Activated CD4-positive, CD25-positive, alpha-beta regulatory T cell treated with anti-CD3 and anti-CD28 coated beads, Interleukin-2, amount 50 U/mL, for 16 hours (primary cell): ENCODE measurements around the gene HINT1.
"Not testable (repeated sequence)": the region's sequence is repeated elsewhere in the genome, so short reads cannot be mapped to it uniquely, and the experiment has no call there.

Experiments
- DNase-seq: peaks from one replicate; pipeline ENCODE4 v3.0.0-alpha.2; 2020; ENCODE audit warnings: low read depth, low spot score

The HINT1 gene

DNA sequence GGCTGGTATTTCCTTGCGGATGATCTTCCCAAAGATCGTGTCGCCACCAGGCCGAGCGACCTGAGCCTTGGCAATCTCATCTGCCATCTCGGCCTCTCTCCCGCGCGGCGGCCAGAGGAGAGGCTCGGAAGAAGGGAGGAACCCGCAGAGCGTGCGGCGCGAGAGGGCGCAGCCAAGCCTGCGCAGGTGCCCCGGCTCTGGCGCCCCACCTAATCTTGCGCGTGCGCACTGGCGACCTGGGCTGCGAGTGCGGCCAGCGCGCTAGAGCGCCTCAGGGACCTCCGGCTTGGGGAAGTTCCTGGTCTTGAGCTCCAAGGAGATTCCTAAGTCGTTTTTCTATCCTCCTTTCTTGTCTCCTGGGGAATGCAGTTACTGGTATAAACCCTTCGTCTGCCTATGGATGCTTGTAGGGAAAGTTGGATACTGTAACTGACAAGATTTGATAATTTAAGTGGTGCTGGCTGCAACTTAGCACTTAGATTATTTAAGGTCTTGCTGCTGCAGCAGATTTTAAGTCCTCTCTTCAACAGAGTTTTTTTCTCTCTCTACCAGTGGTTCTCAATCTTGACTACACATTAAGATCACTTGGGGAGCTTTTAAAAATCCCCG lies at the start of gene HINT1:
TSS of gene HINT1 (minus strand) at position 138 of the 609 bp plus-strand sequence. CDS start at position 87, 51 bp downstream.
- peak; percentile 86 for DNase-seq

DNA sequence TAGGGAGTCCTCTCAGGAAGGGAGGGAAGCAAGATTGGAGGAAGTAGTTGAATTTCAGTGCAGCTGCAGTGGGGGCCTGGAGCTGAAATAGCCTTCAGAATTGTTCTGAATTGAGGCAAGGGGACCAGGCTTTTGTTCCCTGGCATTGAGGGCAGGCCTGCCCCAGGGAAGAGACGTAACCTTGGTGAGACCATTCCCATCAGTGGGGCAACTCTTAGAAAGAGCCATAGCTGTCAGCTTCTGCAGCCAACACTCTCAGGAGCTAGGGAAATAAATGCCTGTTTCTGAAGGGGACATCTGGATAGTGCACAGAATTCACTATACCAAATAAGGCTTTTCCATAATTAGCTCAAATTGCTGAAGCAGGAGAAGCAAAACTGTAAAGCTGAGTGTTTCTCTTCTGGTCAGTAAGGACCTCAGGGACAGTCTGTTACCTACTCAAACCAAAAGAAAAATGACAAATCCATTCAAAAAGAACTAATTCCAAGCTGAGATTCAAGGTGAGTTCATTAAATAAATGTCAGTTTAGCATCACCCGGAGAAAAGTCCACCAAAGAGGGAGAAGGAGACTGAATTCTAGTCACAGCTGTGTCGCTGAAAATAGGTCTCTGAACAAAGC lies 49.7 kb upstream of the HINT1 start:
- no peak for DNase-seq

DNA sequence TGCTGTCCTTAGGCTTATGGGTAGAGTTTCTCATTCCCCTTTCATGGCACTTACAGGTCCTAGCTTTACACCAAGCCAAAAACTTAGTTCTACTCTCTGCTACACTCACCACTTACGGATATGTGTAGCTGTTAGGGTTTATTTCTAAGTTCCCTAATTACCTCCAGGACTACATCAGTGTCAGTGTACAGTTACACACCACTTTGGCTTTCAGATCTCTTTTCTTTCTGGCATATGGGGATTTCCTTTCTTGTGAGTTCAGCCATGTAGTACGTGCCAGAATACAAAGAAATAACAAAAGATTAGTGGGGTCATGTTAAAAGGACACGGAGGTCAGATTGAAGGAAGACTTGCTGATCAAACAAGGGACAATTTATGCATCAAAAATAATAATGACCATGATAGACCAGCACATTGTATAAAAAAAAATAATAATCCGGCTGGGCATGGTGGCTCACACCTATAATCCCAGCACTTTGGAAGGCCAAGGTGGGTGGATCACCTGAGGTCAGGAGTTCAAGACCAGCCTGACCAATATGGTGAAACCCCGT lies 47.5 kb upstream of the HINT1 start:
- no peak for DNase-seq

DNA sequence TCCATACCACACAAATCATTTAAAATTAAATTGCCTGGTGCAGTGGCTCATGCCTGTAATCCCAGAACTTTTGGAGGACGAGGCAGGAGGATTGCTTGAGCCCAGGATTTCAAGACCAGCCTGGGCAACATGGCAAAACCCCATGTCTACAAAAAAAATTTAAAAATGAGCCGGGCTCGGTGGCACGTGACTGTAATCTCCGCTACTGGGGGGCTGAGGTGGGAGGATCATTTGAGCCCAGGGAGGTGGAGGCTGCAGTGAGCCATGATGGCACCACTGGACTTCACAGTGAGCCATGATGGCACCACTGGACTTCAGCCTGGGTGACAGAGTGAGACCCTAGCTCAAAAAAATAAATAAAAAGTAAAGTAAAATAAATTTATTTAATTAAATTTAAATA lies 46.6 kb upstream of the HINT1 start:
- no peak for DNase-seq

DNA sequence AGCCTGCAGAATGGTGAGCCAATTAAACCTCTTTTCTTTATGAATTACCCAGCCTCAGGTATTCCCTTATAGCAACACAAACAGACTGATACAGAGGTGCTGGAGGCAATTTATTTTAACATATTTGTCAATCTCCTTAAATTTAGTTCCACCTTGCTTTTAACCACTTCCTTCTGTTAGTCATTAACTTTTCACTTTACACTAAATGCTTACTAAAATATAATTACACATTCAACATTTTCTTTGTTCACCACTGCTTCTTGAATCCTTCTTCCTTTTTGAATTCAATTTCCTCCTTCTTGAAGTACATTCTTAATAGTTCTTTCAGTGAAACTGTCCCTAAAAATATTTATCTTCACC lies 45.1 kb upstream of the HINT1 start:
- DNase-seq = no peak

DNA sequence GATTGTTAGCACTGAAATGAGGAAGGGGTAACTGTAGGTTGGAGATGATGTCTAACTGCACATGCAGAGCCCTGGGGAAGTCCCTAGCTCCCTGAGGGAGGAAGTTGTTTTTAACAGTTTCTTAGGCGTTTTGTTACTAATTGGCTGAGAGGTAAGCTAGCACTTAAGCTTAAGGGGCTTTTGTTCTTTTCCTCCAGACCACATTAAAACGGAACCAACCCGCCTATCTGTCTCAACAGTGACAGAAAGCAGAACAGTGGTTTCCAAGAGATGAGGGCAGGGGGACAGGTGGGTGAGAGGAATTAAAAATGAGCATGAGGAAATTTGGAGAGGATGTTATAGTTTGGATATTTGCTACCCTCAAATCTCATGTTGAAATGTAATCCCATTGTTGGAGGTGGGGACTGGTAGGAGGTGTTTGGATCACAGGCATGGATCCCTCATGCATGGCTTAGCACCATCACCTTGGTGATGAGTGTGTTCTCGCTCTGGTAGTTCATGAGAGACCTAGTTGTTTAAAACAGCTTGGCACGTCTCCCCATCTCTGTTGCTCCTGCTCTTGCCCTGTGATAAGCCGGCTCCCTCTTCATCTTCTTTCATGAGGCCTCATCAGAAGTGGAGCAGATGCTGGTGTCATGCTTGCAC lies 44.6 kb upstream of the HINT1 start:
- DNase-seq = peak; percentile 6

DNA sequence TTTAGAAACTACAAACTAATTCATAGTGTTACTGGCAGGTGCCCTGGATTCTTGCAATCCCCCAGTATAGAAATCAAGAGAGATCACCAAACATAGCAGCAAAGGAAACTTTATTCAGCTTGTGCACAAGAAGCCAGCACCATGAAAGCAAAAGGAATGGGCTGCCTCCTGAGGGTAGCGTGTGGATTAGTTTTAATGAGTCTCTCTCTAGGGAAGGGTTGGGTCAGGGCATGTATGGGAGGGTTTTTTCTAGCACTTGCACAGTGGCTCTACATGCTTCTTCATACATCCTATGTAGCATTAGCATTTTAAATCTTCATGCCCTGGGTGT lies 44.1 kb upstream of the HINT1 start:
- DNase-seq = no peak

DNA sequence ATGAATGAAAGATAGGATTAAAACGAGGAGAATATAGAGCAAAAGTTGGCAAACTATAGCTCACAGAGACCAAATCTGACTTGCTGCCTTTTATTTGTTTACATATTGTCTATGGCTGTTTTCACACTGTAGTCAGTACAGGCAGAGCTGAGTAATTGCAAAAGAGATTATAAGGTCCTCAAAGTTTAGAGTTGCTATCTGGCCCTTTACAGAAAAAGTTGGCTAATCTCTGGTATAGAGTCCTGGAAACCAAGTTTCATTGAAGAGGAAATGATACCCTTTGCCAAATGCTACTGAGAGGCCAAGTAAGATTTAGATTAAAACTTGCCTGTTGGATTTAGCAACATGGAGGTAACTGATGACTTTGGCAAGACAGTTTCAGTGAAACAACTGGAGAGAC lies 41.7 kb upstream of the HINT1 start:
- DNase-seq = no peak

DNA sequence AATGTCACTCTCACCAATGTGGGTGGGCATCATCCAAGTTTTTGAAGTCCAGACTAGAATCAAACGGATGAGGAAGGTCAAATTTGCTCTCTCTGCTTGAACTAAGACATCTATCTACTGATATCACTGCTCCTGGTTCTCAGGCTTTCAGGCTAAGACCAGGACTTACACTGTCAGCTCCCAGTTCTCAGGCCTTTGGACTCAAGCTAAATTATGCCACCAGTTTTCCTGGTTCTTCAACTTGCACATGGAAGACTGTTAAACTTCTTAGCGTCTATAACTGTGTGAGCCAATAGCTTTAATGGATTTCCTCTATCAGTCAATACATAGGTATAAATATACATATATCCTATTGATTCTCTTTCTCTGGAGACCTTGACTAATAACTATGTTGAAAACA lies 41.0 kb upstream of the HINT1 start:
- no peak for DNase-seq

DNA sequence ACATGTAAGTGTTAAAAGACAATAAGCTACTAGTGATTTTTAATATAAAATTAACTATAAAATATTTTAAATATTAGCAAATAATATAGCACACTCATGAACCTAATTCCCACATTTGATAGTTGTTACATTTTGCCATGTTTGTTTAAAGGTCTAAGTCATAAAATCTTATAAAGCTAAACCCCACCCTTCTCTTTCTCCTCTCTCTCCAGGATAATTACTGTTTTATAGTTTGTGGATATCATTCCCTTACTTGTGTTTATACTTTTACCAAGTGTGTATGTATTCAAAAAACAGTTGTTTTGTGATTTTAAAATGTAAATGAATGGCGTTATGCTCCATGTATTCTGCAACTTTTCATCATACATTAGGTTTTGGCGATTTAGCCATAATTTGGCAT lies 39.9 kb upstream of the HINT1 start:
- DNase-seq = no peak

DNA sequence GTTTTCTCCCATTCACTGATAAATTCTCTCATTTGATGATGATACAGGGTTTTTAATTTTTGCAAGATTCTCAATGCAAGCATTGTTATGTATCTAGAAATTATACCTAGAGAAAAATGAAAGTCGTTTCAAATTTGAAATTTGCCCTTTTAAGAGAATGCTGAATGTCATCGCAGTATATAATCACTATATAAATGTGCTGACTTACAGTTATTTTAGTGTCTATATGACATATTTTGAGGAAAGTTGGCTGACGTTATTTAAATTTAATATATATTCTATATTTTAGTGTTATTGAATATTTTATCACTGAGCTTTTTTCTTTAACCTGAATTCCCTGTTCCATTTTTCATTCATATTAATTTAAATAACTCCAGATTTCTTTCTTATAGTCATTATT lies 35.5 kb upstream of the HINT1 start:
- DNase-seq = no peak

DNA sequence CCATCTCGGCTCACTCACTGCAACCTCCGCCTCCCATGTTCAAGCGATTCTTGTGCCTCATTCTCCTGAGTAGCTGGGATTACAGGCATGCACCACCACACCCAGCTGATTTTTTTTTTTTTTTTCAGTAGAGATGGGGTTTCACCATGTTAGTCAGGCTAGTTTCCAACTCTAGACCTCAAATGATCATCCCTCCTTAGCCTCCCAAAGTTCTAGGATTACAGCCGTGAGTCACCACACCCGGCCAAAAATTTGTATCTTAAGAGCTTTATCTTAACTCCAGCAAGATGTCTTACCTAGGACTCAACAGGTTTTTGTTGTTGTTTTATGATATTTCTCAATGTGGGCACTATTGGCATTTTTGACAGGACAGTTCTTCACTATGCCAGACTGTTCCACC lies 33.6 kb upstream of the HINT1 start:
- no peak for DNase-seq

DNA sequence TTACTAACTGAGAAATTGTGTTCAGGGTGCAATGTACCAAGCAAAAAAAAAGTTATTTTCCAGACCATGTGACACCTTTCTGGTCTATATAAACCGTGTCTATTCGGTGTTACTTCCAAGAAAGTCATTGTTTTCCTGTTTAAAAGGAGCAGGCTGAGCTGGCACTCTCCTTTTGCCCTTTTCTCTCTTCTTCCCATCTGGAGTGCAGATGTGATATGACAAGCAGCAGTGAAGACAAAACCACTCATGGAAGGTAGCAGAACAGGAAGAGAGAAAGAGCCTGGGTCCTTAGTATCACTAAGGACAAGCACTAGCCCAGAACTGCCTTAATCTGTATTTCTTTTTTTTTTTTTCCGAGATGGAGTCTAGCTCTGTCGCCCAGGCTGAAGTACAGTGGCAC lies 31.3 kb upstream of the HINT1 start:
- DNase-seq = no peak

DNA sequence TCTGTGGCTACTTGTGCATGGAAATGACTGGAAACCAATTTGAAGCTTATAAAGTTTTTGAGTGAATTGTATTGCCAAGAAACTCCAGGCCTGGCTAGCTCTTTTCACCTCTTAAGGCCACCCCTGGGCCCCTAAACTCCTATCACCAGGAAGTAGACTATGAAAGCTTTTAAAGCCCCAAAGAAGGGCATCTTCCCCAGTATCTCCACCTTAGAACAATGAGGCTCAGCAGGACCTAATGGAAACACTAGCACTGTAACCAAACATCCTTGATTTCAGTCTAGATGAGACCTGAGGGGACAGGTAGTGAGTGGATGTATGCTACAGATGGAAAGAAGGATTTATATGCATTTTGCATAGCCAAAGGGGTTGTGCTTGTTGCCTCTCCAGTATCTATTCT lies 30.6 kb upstream of the HINT1 start:
- no peak for DNase-seq

DNA sequence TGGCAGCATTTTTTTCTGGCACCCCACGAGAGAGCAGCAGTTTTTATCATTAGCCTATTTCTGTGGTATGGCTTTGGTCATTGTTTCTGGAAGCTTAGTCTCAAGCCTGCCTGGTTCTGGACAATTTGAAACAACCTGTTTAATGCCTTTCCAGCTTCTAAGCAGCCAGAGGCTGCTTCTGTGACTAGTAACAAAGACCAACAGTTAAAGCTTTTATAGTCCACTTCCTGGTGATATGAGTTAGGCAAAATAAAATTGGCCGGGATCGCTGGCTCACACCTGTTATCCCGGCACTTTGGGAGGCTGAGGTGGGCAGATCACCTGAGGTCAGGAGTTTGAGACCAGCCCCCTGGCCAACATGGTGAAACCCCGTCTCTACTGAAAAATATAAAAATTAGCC lies 29.7 kb upstream of the HINT1 start:
- no peak for DNase-seq

DNA sequence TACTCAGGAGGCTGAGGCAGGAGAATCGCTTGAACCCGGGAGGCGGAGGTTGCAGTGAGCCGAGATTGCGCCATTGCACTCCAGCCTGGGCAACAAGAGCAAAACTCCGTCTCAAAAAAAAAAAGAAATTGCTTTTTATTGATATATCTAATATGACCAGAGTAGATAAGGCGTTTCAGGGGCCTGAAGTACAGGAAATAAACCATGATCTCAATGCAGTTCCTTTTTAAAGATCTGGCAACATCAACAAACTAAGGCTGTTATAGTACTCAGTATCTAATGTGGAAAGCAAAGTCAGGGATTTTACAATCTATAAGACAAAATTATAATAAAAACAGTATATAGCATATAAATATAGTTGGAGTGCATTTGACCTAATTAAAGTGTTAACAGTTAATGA lies 28.8 kb upstream of the HINT1 start:
- DNase-seq = not testable (repeated sequence)

DNA sequence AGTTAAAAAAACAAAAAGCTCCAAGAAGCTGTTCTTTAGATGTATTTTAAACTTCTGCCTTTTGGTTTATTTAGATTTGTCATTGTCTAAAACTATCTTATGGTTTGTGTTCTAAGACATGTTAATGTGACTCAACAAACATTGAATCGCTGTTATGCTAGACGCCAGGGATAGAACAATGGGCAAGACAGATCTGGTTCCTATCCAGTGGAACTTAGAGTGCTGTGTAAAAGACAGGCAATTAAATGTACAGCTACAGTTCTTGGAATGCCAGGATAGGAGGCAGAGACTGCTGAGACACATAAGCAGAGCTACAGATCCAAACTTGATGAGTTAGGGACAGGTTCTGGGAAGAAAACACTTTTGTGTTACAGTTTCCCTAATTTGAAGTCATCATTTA lies 28.1 kb upstream of the HINT1 start:
- no peak for DNase-seq

DNA sequence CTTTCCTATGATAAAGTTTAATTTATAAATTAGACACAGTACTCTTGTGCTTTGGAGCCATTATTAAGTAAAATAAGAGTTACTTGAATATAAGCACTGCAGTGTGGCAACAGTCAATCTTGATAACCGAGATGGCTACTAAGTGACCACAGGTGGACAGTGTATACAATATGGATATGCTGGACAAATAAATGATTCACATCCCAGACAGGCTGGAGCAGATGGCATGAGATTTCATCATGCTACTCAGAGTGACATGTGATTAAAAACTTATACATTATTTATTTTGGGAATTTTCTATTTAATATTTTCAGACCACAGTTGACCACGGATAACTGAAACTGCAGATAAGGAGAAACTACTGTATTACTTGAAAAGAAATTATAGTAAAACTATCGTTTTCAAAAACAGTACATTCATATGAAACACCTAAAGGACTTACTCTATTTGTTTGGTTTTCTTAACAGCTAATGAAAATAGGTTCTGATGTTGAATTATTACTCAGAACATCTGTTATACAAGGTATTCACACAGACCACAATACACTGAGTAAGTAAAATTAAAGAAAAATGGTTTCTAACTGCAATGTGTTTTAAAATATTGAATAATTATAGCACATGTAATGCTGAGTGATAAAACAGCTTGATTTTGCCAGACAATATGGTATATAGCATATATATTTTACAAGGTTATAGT lies 21.7 kb upstream of the HINT1 start:
- DNase-seq = no peak

DNA sequence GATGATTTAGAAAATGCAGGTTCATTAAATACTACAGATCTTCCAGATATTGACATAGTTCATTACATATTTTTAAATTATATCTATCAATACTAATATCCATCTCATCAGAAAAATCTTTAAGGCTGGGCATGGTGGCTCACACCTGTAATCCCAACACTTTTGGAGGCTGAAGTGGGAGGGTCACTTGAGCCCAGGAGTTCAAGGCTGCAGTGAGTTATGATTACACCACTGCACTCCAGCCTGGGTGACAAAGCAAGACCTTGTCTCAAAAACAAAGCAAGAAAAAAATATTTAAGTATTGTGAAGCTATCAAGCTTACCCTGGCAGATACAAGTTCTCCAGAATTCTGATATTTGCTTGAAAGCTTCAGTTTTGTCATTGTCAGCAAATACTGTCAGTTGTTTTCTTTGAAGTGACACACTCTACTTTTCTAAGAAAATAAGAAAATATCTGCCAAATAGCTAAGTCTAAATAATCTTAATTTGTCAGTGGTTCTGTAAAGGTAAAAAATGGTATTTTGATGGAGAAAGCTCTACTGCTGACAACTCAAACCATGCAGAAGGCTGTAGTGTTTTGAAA lies 20.6 kb upstream of the HINT1 start:
- DNase-seq = no peak

DNA sequence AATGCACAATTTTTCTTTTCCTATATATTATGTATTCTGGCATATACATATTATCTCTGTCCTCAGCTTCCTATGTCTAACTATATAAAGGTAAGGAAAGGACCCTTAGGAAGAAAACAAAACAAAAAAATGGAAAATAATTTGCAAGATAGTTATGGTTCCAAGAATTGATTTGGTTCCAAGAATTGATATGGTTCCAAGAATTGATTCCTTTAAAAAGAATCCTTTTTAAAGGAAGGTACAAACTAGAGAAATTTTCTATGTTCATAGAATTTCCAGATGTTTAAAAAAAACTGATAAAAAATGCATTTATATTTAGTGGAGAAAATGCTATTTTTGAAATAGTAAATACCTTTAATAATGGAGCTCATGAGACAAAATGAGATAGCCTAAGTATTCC lies 17.8 kb upstream of the HINT1 start:
- DNase-seq = no peak

DNA sequence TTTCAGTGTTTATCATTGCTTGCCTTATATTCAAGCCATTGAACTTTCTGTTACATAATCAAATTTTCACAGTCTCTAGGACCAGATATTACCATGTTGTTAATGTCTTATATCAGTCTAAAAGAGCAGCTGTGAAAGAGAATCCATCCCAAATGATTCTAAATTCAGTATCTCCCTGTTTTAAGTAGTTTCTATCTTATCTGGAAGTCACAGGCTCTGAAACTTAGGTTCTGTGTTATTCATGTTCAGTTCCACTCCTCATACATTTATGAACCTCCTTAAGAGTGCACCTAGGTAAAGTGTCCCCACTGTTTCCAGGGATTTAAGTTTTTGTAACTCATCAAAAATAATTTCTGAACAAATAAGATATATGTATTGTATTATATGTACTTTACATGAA lies 15.4 kb upstream of the HINT1 start:
- DNase-seq = no peak

DNA sequence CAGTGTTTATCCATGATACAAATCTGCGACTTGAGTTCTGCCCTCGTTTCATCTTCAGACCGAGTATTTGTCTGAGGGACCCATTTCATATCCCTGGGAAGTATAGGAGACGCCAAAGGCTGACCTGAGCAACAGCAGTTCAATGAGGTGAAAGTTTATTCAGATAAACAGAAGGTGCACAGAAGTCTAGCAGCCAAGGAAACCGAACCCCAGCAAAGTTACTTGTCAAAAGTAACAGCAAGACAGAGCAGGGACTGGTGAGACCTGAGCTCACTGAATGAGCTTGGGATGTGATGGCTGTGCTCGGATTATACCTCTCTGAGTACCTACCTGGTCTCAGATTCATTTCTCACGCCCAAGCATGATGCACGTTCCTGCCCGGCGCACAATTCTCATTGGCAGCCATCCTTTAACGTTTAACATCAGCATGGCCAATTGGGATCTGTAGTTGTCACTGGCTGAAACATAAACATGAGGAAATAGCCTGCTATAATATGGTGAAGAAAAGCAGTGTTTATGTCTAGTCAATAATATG lies 6.3 kb upstream of the HINT1 start:
- DNase-seq = no peak
